ENCODE results near the gene CCT3. TPM values are rescaled to one million over a fixed set of nuclear protein-coding genes. Genes with fewer than 3 reads are reported as not detected.
"Not testable (repeated sequence)": the region's sequence is repeated elsewhere in the genome, so short reads cannot be mapped to it uniquely, and the experiment has no call there.

CCT3 gene
- total RNA-seq, 1 donor from 2014 or later, result 193 TPM

DNA sequence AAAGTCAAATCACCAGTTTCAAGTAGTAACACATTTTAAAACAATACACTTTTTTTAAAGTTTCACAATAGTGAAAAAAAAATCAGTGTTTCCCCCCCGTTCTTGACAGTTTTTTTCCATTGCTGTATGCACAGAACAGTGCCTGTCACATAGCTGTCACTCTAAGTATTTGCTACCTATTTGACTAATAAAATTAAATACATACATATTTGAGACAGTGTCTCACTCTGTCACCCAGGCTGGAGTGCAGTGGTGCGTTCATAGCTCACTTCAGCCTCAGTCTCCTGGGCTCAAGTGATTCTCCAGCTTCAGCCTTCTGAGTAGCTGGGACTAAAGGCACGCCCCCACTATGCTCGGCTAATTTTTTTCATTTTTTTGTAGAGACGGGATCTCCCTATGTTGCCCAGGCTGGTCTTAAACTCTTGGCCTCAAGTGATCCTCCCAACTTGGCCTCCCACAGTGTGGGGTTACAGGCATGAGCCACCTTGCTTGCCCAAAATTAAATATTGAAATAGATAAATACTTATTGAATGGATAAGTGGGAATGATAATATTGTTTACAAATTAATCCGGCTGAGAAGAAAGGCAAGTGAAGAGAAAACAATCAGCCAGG, 18.3 kb upstream of the CCT3 start:
- Mint-ChIP-seq H3K4me3 (ENCODE audit: unreplicated experiment) (no peak overlapping the region), H3K27me3 (ENCODE audit: unreplicated experiment) (peaks cover 77% of the 10 kb centered on the region), H3K27ac (ENCODE audit: unreplicated experiment) (no peak overlapping the region)

DNA sequence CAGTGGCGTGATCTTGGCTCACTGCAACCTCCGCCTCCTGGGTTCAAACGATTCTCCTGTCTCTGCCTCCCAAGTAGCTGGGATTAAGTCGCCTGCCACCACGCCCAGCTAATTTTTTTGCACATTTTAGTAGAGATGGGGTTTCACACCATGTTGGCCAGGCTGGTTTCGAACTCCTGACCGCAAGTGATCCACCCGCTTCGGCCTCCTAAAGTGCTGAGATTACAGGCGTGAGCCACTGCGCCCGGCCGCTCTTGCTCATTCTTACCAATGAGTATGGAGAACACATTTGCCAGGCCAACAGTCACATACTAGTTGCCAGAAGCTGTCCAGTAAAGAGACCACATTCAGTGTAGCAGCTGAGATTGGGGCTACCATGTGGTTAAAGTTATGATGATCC, 14.4 kb upstream of the CCT3 start:
- not testable (repeated sequence) for H3K4me1 Mint-ChIP-seq (ENCODE audit: unreplicated experiment); H3K9me3 Mint-ChIP-seq (ENCODE audit: unreplicated experiment); DNase-seq (ENCODE audit: extremely low spot score, unreplicated experiment); H3K36me3 Mint-ChIP-seq (ENCODE audit: unreplicated experiment); H3K4me3 Mint-ChIP-seq (ENCODE audit: unreplicated experiment); H3K27ac Mint-ChIP-seq (ENCODE audit: unreplicated experiment)
- peaks cover 71% of the 10 kb centered on the region for H3K27me3 Mint-ChIP-seq (ENCODE audit: unreplicated experiment)

More for the DNA sequence above, 18.3 kb upstream of the CCT3 start:
- Mint-ChIP-seq H3K36me3 (ENCODE audit: unreplicated experiment) (no peaks in the 10 kb centered on the region), H3K4me1 (ENCODE audit: unreplicated experiment) (peaks cover 2% of the 10 kb centered on the region), H3K9me3 (ENCODE audit: unreplicated experiment) (no peaks in the 10 kb centered on the region)
- DNase-seq (ENCODE audit: extremely low spot score, unreplicated experiment), result no peak
- TF ChIP-seq, protein P1, sequence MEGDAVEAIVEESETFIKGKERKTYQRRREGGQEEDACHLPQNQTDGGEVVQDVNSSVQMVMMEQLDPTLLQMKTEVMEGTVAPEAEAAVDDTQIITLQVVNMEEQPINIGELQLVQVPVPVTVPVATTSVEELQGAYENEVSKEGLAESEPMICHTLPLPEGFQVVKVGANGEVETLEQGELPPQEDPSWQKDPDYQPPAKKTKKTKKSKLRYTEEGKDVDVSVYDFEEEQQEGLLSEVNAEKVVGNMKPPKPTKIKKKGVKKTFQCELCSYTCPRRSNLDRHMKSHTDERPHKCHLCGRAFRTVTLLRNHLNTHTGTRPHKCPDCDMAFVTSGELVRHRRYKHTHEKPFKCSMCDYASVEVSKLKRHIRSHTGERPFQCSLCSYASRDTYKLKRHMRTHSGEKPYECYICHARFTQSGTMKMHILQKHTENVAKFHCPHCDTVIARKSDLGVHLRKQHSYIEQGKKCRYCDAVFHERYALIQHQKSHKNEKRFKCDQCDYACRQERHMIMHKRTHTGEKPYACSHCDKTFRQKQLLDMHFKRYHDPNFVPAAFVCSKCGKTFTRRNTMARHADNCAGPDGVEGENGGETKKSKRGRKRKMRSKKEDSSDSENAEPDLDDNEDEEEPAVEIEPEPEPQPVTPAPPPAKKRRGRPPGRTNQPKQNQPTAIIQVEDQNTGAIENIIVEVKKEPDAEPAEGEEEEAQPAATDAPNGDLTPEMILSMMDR (IDR thresholded peaks at IDR 0.05), result no peak

DNA sequence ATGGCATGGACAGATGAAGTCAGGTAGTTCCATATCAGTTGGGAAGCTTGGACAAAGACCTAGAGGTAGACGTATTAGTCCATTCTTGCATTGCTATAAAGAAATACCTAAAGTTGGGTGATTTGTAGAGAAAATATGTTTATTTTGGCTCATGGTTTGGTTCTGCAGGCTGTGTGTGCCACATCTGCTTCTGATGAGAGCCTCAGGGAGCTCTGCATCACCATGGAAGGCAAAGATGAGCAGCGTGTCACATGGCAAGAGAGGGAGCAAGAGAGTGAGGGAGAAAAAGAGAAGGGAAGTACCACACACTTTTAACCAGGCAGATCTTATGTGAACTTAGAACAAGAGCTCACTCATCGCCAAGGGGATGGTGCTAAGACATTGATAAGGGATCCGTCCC, 9.2 kb upstream of the CCT3 start:
- Mint-ChIP-seq H3K4me1 (ENCODE audit: unreplicated experiment) (peaks cover 6% of the 10 kb centered on the region), H3K36me3 (ENCODE audit: unreplicated experiment) (no peaks in the 10 kb centered on the region), H3K27me3 (ENCODE audit: unreplicated experiment) (peaks cover 66% of the 10 kb centered on the region), H3K4me3 (ENCODE audit: unreplicated experiment) (no peak overlapping the region), H3K27ac (ENCODE audit: unreplicated experiment) (no peak overlapping the region), H3K9me3 (ENCODE audit: unreplicated experiment) (no peaks in the 10 kb centered on the region)
- DNase-seq (ENCODE audit: extremely low spot score, unreplicated experiment), result no peak
- TF ChIP-seq, protein P1 (IDR thresholded peaks at IDR 0.05), result no peak

DNA sequence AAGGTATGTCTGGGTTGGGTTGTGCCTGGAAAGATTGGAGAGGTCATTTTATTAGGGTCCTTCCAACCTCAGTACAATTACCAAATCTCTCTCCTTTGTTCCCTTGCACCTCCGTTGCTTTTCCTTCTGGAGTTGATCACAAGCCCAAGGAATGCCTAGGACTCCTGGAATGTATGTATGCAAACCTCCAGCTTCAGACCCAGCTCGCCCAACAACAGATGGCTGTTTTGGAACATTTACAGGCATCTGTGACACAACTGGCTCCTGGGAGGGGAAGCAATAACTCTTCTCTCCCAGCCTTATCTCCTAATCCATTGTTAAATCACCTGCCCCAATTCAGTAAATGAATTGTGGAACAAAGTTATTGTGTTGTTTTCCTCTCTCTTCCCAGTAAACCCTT, 8.5 kb upstream of the CCT3 start:
- Mint-ChIP-seq H3K9me3 (ENCODE audit: unreplicated experiment) (no peaks in the 10 kb centered on the region), H3K36me3 (ENCODE audit: unreplicated experiment) (no peaks in the 10 kb centered on the region), H3K27me3 (ENCODE audit: unreplicated experiment) (peaks cover 61% of the 10 kb centered on the region), H3K4me1 (ENCODE audit: unreplicated experiment) (peaks cover 6% of the 10 kb centered on the region), H3K27ac (ENCODE audit: unreplicated experiment) (no peak overlapping the region), H3K4me3 (ENCODE audit: unreplicated experiment) (no peak overlapping the region)
- no peak for DNase-seq (ENCODE audit: extremely low spot score, unreplicated experiment)
- TF ChIP-seq, protein P1 (IDR thresholded peaks at IDR 0.05), result no peak

DNA sequence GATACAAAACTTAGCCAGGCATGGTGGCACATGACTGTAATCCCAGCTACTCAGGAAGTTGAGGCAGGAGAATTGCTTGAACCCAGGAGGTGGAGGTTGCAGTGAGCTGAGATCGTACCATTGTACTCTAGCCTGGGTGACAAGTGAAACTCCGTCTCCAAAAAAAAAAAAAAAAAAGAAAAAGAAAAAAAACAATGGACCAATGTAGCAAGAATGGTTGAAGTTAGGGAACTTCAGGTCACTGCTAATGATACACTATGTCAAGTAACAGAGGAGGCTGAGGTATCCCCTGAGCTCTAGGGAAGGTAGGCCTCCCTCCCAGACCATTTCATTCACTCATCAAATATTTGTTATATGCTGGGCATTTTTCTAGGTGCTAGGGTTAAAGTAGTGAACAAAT, 7.9 kb upstream of the CCT3 start:
- peaks cover 55% of the 10 kb centered on the region for H3K27me3 Mint-ChIP-seq (ENCODE audit: unreplicated experiment)
- not testable (repeated sequence) for H3K36me3 Mint-ChIP-seq (ENCODE audit: unreplicated experiment); H3K4me1 Mint-ChIP-seq (ENCODE audit: unreplicated experiment); H3K27ac Mint-ChIP-seq (ENCODE audit: unreplicated experiment); DNase-seq (ENCODE audit: extremely low spot score, unreplicated experiment); H3K4me3 Mint-ChIP-seq (ENCODE audit: unreplicated experiment); H3K9me3 Mint-ChIP-seq (ENCODE audit: unreplicated experiment)

DNA sequence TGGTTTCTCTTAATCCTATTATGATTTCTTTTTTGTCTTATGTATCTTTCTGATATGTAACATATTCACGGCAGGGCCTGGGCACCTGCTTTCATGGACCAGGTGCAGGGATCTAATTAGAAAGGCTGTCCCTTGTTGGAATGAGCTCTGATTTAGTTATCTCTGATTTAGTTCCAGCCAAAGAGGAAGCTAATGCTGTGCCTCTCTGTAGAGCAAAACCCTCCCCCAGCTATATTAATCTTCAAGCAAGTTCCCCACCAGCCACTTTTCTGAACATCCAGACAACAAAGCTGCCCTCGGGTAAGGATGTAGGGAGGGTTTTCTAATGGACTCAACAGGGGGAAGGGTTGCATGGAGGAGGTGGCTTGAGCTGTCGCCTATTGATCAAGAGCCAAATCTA, 6.3 kb upstream of the CCT3 start:
- Mint-ChIP-seq H3K27ac (ENCODE audit: unreplicated experiment) (no peak overlapping the region), H3K27me3 (ENCODE audit: unreplicated experiment) (peaks cover 45% of the 10 kb centered on the region), H3K36me3 (ENCODE audit: unreplicated experiment) (no peaks in the 10 kb centered on the region), H3K4me1 (ENCODE audit: unreplicated experiment) (peaks cover 6% of the 10 kb centered on the region), H3K9me3 (ENCODE audit: unreplicated experiment) (no peaks in the 10 kb centered on the region), H3K4me3 (ENCODE audit: unreplicated experiment) (no peak overlapping the region)
- DNase-seq (ENCODE audit: extremely low spot score, unreplicated experiment), result no peak
- TF ChIP-seq, protein P1 (IDR thresholded peaks at IDR 0.05), result no peak

All from osteocyte (in vitro differentiated cells).